Ascending aorta (tissue), 2 donors: ENCODE measurements around the gene CYBB. TPM values are rescaled to one million over a fixed set of nuclear protein-coding genes. Genes with fewer than 3 reads are reported as not detected.
A peak's percentile ranks its signal among the peaks of the same experiment; 100 is the strongest.

ENCODE experiments used
- DNase-seq, 2 donors: peaks; one replicate each; pipeline ENCODE4 v3.0.0-alpha.2; 2019; ENCODE audit warnings: low spot score in 2 of 2
- H3K27ac ChIP-seq, 2 donors: fragments of 200-600 bp; sonication (generic); one replicate each; pipeline ENCODE4 v1.5.1; 2016 to 2017; ENCODE audit warnings: mild to moderate bottlenecking in 1 of 2
- H3K27me3 ChIP-seq: fragments of 200-600 bp; sonication (generic); one replicate; pipeline ENCODE4 v1.5.1; 2017
- H3K36me3 ChIP-seq, 2 donors: fragments of 200-600 bp; sonication (generic); one replicate each; pipeline ENCODE4 v1.5.1; 2016
- H3K4me1 ChIP-seq, 2 donors: fragments of 200-600 bp; sonication (generic); one replicate each; pipeline ENCODE4 v1.5.1; 2016 to 2017; ENCODE audit warnings: mild to moderate bottlenecking in 1 of 2
- H3K4me3 ChIP-seq, 2 donors: fragments of 200-600 bp; sonication (generic); one replicate each; pipeline ENCODE4 v1.5.1; 2016 to 2017; ENCODE audit warnings: mild to moderate bottlenecking in 1 of 2
- H3K9me3 ChIP-seq, 2 donors: fragments of 200-600 bp; sonication (generic); one replicate each; pipeline ENCODE4 v1.5.1; 2016
- intact Hi-C: fragments of 100-400 bp; cut with DNase I; formaldehyde crosslinking; loops from one replicate; pipeline ENCODE4 v1.15.1; 2023
- total RNA-seq: library from RNA; depleted of rRNA; stranded (reverse); fragments of >200 nt; gene quantifications from one replicate; pipeline ENCODE4 v1.1.0, GENCODE V29; 2016
- TF ChIP-seq, protein P1 (sequence below), 3 experiments: fragments of 200-600 bp in 2 of 3; fragments of 450-650 bp in 1 of 3; sonication (generic) in 2 of 3; IDR thresholded peaks; one replicate each; pipeline ENCODE4 v1.5.1; 2016 to 2019; ENCODE audit warnings: antibody characterized with exemption in 3 of 3, mild to moderate bottlenecking in 1 of 3, moderate library complexity in 1 of 3

Gene CYBB
- total RNA-seq, 1 donor from 2014 or later, result 19.7 TPM

DNA sequence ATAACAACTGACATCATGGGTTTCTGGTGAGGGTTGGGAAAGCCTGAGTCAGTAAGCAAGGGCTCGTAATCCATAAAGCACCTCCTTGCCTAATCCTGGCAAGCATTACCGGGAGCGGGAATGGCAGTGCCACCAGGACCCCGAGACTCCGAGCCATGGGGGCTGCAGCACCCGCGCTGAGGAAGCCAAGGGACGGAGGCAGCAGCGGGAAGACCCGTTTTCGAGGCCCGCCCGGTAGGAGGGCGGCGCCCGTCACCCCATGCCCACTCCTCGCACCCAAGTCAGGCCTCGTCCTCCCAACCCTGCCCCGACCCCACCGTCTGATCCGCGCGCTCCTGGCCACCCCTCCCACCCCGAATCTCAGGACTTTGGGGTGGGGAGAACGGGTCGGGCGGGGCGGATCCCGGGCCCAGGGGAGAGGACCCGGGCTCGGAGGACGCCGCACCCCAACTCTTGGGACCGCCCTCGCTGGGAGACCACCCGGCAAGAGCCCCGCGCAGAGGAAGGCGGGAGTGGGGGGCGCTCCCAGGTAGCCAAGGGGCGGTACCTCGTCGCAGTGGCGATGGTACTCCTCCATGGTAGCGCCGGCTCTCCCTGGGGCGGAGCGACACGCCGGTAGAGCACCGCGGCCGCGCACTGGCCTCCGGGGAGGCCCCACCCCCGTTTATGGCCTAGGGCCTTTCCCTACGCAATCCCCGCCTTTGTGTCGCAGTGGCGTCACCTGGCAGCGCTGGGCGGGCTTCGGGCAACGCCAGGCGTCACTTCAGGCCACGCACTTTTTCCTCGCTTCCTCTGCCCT is 67.3 kb downstream of the CYBB start, which contains the start of gene DYNLT3:
DYNLT3 (minus strand) TSS at position 638 of the 799 bp plus-strand sequence; CDS start at position 577, 61 bp downstream.
- Histone ChIP-seq H3K36me3 (no peaks in the 10 kb centered on the region), H3K4me3 (peak within 1 kb of the TSS; percentile 51 to 88), H3K4me1 (no peaks in the 10 kb centered on the region), H3K27me3 (no peaks in the 10 kb centered on the region), H3K9me3 (no peaks in the 10 kb centered on the region), H3K27ac (peak within 1 kb of the TSS; percentile 88 to 89)
- peak; percentile 28 to 92 for DNase-seq
- TF ChIP-seq, protein P1, sequence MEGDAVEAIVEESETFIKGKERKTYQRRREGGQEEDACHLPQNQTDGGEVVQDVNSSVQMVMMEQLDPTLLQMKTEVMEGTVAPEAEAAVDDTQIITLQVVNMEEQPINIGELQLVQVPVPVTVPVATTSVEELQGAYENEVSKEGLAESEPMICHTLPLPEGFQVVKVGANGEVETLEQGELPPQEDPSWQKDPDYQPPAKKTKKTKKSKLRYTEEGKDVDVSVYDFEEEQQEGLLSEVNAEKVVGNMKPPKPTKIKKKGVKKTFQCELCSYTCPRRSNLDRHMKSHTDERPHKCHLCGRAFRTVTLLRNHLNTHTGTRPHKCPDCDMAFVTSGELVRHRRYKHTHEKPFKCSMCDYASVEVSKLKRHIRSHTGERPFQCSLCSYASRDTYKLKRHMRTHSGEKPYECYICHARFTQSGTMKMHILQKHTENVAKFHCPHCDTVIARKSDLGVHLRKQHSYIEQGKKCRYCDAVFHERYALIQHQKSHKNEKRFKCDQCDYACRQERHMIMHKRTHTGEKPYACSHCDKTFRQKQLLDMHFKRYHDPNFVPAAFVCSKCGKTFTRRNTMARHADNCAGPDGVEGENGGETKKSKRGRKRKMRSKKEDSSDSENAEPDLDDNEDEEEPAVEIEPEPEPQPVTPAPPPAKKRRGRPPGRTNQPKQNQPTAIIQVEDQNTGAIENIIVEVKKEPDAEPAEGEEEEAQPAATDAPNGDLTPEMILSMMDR (IDR thresholded peaks at IDR 0.05), result no peak
- intact Hi-C loops, result loop anchor here (10.0 kb wide), 2 partner anchors 162 to 478 kb away; partner anchors contain the start of genes RPGR and XK

DNA sequence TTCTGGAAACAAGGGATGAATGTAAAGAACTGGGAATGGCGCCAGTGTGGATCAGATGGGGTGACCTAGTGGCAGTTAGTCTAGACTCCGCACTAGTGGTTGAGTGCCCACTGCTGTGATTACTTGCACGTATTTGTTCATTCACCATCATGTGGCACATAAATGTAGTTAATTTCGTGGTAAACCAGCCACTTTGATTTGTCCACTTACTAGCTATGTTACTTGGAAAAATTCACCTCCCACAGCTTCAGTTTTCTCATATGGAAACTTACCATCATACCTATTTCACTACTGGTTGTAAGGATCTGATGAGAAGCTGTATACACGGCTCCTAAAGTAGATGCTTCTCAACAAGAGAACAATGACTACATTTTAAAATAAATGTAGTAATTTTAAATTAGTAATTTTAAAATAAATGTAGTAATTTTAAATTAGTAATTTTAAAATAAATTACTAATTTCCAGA is 67.9 kb downstream of the CYBB start:
- Histone ChIP-seq H3K27ac (peak overlapping the region; percentile 88 to 89), H3K4me1 (no peaks in the 10 kb centered on the region), H3K9me3 (no peaks in the 10 kb centered on the region), H3K27me3 (no peaks in the 10 kb centered on the region), H3K4me3 (peak overlapping the region; percentile 51 to 88), H3K36me3 (no peaks in the 10 kb centered on the region)
- DNase-seq, result no peak
- intact Hi-C loops, result loop anchor here (10.0 kb wide), 2 partner anchors 163 to 477 kb away; partner anchors contain the start of genes RPGR and XK
- TF ChIP-seq, protein P1 (IDR thresholded peaks at IDR 0.05), result no peak

DNA sequence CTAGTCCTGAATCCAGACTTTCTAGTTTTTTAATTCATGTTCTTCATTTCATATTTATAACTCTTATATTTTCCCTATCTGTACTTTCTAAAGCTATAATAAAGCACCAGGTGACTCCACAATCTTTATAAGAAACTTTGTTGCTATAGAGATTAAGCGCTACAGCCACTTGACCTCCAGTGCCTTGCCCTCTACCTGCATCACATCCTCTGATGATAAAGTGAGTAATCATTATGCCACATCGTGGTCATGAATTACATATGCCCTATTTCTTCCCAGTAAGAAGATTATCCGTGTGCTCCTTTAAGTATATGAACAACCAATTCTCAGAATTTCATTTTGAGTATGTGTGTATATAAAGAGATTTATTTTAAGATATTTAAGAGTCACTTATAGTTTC is 74.3 kb downstream of the CYBB start:
- Histone ChIP-seq H3K9me3 (no peaks in the 10 kb centered on the region), H3K27me3 (no peaks in the 10 kb centered on the region), H3K4me3 (no peak overlapping the region), H3K27ac (no peak overlapping the region), H3K36me3 (no peaks in the 10 kb centered on the region), H3K4me1 (no peaks in the 10 kb centered on the region)
- no peak for DNase-seq
- intact Hi-C loops, result no loop called here
- TF ChIP-seq, protein P1 (IDR thresholded peaks at IDR 0.05), result no peak

DNA sequence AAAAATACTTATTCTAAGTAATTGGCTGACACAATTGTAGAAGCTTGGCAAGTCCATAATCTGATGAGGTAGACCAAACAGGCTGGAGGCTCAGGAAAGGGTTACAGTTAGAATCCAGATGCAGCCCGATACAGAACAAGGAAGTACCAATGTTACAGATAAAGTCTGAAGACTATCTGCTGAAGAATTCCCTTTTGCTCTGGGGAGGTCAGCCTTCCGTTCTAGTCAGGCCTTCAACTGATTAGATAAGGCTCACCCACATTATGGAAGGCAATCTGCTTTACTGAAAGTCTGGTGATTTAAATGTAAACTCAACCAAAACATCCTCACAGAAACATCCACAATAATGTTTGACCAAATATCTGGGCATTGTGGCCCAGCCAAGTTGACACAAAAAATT is 74.9 kb downstream of the CYBB start:
- Histone ChIP-seq H3K9me3 (no peaks in the 10 kb centered on the region), H3K27me3 (no peaks in the 10 kb centered on the region)
- intact Hi-C loops, result no loop called here

DNA sequence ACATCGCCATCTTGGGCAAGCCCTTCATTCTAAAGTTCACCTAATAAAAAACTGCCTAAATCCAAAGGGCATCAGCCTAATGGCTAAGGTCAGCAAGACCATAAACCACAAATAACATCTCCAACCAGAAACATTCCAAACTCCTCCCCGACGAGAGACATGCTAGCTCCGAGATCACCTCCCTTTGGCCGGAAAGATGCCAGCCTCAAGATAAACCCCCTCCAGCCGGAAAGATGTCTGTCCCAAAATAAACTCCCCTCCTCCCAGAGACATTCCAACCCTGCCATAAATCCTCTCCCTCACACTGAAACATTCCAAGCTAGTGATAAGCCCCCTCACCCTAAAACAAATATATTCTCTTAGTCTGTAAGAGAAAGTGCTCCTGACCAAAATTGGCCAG is 80.9 kb downstream of the CYBB start:
- no peaks in the 10 kb centered on the region for H3K9me3 ChIP-seq
- intact Hi-C loops, result no loop called here
- H3K27me3 ChIP-seq, result no peaks in the 10 kb centered on the region
- H3K27ac ChIP-seq, result no peak overlapping the region
- H3K4me1 ChIP-seq, result no peaks in the 10 kb centered on the region
- no peak overlapping the region for H3K4me3 ChIP-seq
- TF ChIP-seq, protein P1 (IDR thresholded peaks at IDR 0.05), result no peak
- DNase-seq, result no peak
- H3K36me3 ChIP-seq, result no peaks in the 10 kb centered on the region

More for the DNA sequence above, 74.9 kb downstream of the CYBB start:
- no peak for DNase-seq
- Histone ChIP-seq H3K36me3 (no peaks in the 10 kb centered on the region), H3K4me1 (no peaks in the 10 kb centered on the region), H3K4me3 (no peak overlapping the region), H3K27ac (no peak overlapping the region)
- TF ChIP-seq, protein P1 (IDR thresholded peaks at IDR 0.05), result no peak
